Upper lobe of left lung (tissue), 6 donors: ENCODE measurements around the gene LMO1. TPM values are rescaled to one million over a fixed set of nuclear protein-coding genes. Genes with fewer than 3 reads are reported as not detected.

Experiments
- ATAC-seq, 2 donors: fragments of 200-7000 bp; cut with Tn5 transposase; one replicate each; pipeline ENCODE4 v1.9.1; 2022; ENCODE audit warnings: mild to moderate bottlenecking in 2 of 2, moderate library complexity in 2 of 2; ENCODE audit not compliant: low FRiP score in 2 of 2
- DNase-seq, 2 donors: peaks; one replicate each; pipeline ENCODE4 v3.0.0-alpha.2; 2019 to 2020
- H3K27ac ChIP-seq, 4 donors: fragments of 200-600 bp; sonication (generic); one replicate each; pipeline ENCODE4 v1.5.1; 2016 to 2019
- H3K27me3 ChIP-seq, 4 donors: fragments of 200-600 bp; sonication (generic); one replicate each; pipeline ENCODE4 v1.5.1; 2017 to 2019
- H3K36me3 ChIP-seq, 4 donors: fragments of 200-600 bp; sonication (generic); one replicate each; pipeline ENCODE4 v1.5.1; 2016 to 2019
- H3K4me1 ChIP-seq, 4 donors: fragments of 200-600 bp; sonication (generic); one replicate each; pipeline ENCODE4 v1.5.1; 2018 to 2019
- H3K4me3 ChIP-seq, 4 donors: fragments of 200-600 bp; sonication (generic); one replicate each; pipeline ENCODE4 v1.5.1; 2017 to 2019; ENCODE audit warnings: mild to moderate bottlenecking in 2 of 4, moderate library complexity in 1 of 4
- H3K9me3 ChIP-seq, 4 donors: fragments of 200-600 bp; sonication (generic); one replicate each; pipeline ENCODE4 v1.5.1; 2018 to 2019
- CTCF ChIP-seq, 6 experiments: fragments of 450-650 bp in 4 of 6; fragments of 200-600 bp in 2 of 6; sonication (generic) in 2 of 6; IDR thresholded peaks; one replicate each; pipeline ENCODE4 v1.5.1; 2016 to 2019; ENCODE audit warnings: antibody characterized with exemption in 6 of 6
- EP300 ChIP-seq, 4 donors: sonication (generic); formaldehyde crosslinking; IDR thresholded peaks; one replicate each; pipeline ENCODE4 v1.5.1; 2017; ENCODE audit warnings: antibody characterized with exemption in 4 of 4, control low read depth in 2 of 4
- POLR2A ChIP-seq, 4 donors: fragments of 450-650 bp; IDR thresholded peaks; one replicate each; pipeline ENCODE4 v1.5.1; 2016 to 2017; ENCODE audit warnings: antibody characterized with exemption in 4 of 4, mild to moderate bottlenecking in 2 of 4
- POLR2AphosphoS5 ChIP-seq, 2 donors: sonication (generic); formaldehyde crosslinking; IDR thresholded peaks; one replicate each; pipeline ENCODE4 v1.5.1; 2017; ENCODE audit warnings: antibody characterized with exemption in 2 of 2
- WGBS, 2 donors: methylation state at CpG; one replicate each; pipeline ENCODE4 v1.1.5; 2017 to 2018; 5-methylcytosine and 5-hydroxymethylcytosine counted together
- total RNA-seq, 6 donors: library from RNA; depleted of rRNA in 4 of 6; stranded (reverse); fragments of >200 nt in 4 of 6; gene quantifications; one replicate each; pipeline versions ENCODE4 v1.1.0 to v1.2.1, GENCODE V29; 2016 to 2021
- donor health status: DM: no; HTN: no; CAD: no; lungs with moderate emphysema.
- donor health status: DM: no; HTN: yes; CAD: no; lungs with severe emphysema.

Gene LMO1
- total RNA-seq, 6 donors from 2014 or later: 0.79 to 2.1 TPM; not detected in 4

- Histone ChIP-seq H3K27ac (no peak overlapping the region), H3K27me3 (peaks cover 0 to 22% (median 13%) of the 10 kb centered on the region in 4 donors), H3K36me3 (no peaks in the 10 kb centered on the region), H3K9me3 (no peaks in the 10 kb centered on the region), H3K4me3 (no peak overlapping the region), H3K4me1 (peaks cover 14 to 18% (median 16%) of the 10 kb centered on the region in 4 donors)
- peak in 1 of 2 donors; percentile 19 for DNase-seq
- 73 to 82% methylated on average over 9 of the region's 9 CpGs for WGBS, 2 donors
- TF ChIP-seq POLR2AphosphoS5 (IDR thresholded peaks at IDR 0.05): no peak
- no peak for TF ChIP-seq POLR2A (IDR thresholded peaks at IDR 0.05)
- no peak for TF ChIP-seq EP300 (IDR thresholded peaks at IDR 0.05)
- TF ChIP-seq CTCF (IDR thresholded peaks at IDR 0.05): no peak
- ATAC-seq: no peak
Measured at GRCh38 chr11:8258784-8259183, 4.9 kb downstream of the LMO1 start.

- Histone ChIP-seq H3K9me3 (no peaks in the 10 kb centered on the region), H3K4me1 (peaks cover 10 to 13% (median 12%) of the 10 kb centered on the region in 4 donors), H3K27ac (no peak overlapping the region), H3K27me3 (peaks cover 0 to 21% (median 11%) of the 10 kb centered on the region in 4 donors), H3K4me3 (no peak overlapping the region), H3K36me3 (no peaks in the 10 kb centered on the region)
- TF ChIP-seq POLR2AphosphoS5 (IDR thresholded peaks at IDR 0.05) (no peak), POLR2A (IDR thresholded peaks at IDR 0.05) (no peak), EP300 (IDR thresholded peaks at IDR 0.05) (no peak), CTCF (IDR thresholded peaks at IDR 0.05) (no peak)
- peak in 1 of 2 donors; percentile 22 for DNase-seq
- 44 to 60% methylated on average over 4 to 5 of the region's 5 CpGs for WGBS, 2 donors
- ATAC-seq: no peak
Measured at GRCh38 chr11:8258289-8258688, 5.4 kb downstream of the LMO1 start.

- Histone ChIP-seq H3K36me3 (no peaks in the 10 kb centered on the region), H3K4me3 (no peak overlapping the region), H3K27me3 (peaks cover 0 to 9% (median 3%) of the 10 kb centered on the region in 4 donors), H3K4me1 (peaks cover 0 to 2% (median under 1%) of the 10 kb centered on the region in 4 donors), H3K9me3 (no peaks in the 10 kb centered on the region), H3K27ac (no peak overlapping the region)
- TF ChIP-seq EP300 (IDR thresholded peaks at IDR 0.05) (no peak), POLR2AphosphoS5 (IDR thresholded peaks at IDR 0.05) (no peak)
- ATAC-seq: no peak
- WGBS, 2 donors: 86 to 94% methylated on average over 4 of the region's 4 CpGs
- peak in 1 of 2 donors; percentile 15 for DNase-seq
Measured at GRCh38 chr11:8257003-8257664, 6.5 kb downstream of the LMO1 start.

- TF ChIP-seq CTCF (IDR thresholded peaks at IDR 0.05): no peak
- TF ChIP-seq POLR2A (IDR thresholded peaks at IDR 0.05): no peak
- no peak for TF ChIP-seq POLR2AphosphoS5 (IDR thresholded peaks at IDR 0.05)
- no peak for TF ChIP-seq EP300 (IDR thresholded peaks at IDR 0.05)
- DNase-seq: peak in 1 of 2 donors; percentile 12
Measured at GRCh38 chr11:8256271-8257002, 7.2 kb downstream of the LMO1 start.

GRCh38 chr11:8253566-8253965, 10.1 kb downstream of the LMO1 start:
- no peak overlapping the region for H3K27ac ChIP-seq
- DNase-seq: peak in 1 of 2 donors; percentile 6

More at GRCh38 chr11:8256271-8257002, 7.2 kb downstream of the LMO1 start:
- Histone ChIP-seq H3K4me3 (no peak overlapping the region), H3K27me3 (peaks cover 0 to 4% (median 0%) of the 10 kb centered on the region in 4 donors), H3K9me3 (no peaks in the 10 kb centered on the region), H3K36me3 (no peaks in the 10 kb centered on the region), H3K27ac (no peak overlapping the region), H3K4me1 (no peaks in the 10 kb centered on the region)
- WGBS, 2 donors: 62 to 86% methylated on average over 4 to 5 of the region's 5 CpGs
- ATAC-seq: no peak

More at GRCh38 chr11:8253566-8253965, 10.1 kb downstream of the LMO1 start:
- TF ChIP-seq POLR2A (IDR thresholded peaks at IDR 0.05): no peak
- no peak for TF ChIP-seq CTCF (IDR thresholded peaks at IDR 0.05)
- no peak for TF ChIP-seq POLR2AphosphoS5 (IDR thresholded peaks at IDR 0.05)
- TF ChIP-seq EP300 (IDR thresholded peaks at IDR 0.05): no peak
- no peaks in the 10 kb centered on the region for H3K36me3 ChIP-seq
- ATAC-seq: no peak
- H3K27me3 ChIP-seq: no peaks in the 10 kb centered on the region
- H3K4me3 ChIP-seq: no peak overlapping the region
- no peaks in the 10 kb centered on the region for H3K4me1 ChIP-seq
- WGBS, 2 donors: 87% methylated on average over 12 of the region's 12 CpGs
- H3K9me3 ChIP-seq: no peaks in the 10 kb centered on the region
